H1 (cell line): ENCODE data around the gene C12orf56. TPM values are rescaled to one million over a fixed set of nuclear protein-coding genes. Genes with fewer than 3 reads are reported as not detected.
"Not testable (repeated sequence)": the region's sequence is repeated elsewhere in the genome, so short reads cannot be mapped to it uniquely, and the experiment has no call there.

Experiments
- CTCF ChIA-PET: fragments of 300-600 bp; sonication (Branson Sonifier 250); formaldehyde crosslinking; loops from one replicate; lab custom pipeline; 2021; ENCODE audit not compliant: partially characterized antibody; lab: Charles Lee
- POLR2A ChIA-PET: fragments of 300-600 bp; sonication (Branson Sonifier 250); formaldehyde crosslinking; loops from one replicate; lab custom pipeline; 2021; ENCODE audit warnings: inconsistent platforms; ENCODE audit not compliant: partially characterized antibody; lab: Charles Lee
- DNase-seq, 2 experiments: peaks; one replicate each; pipeline versions ENCODE4 v3.0.0 to v3.0.0-alpha.2; 2010 to 2022; ENCODE audit warnings: low spot score in 2 of 2, low read depth in 1 of 2, mixed read lengths in 1 of 2
- FAIRE-seq: peaks from 2 replicates; lab custom pipeline; 2011; peaks lifted over from hg19 to GRCh38; lab: Jason Lieb, UNC
- H2AFZ ChIP-seq: 2 replicates; pipeline ENCODE4 v1.8.1; 2012; ENCODE audit warnings: low read length, inconsistent platforms
- H2AK5ac ChIP-seq: 2 replicates; pipeline ENCODE4 v1.6.1; 2013; ENCODE audit warnings: low read depth, low read length
- H2BK120ac ChIP-seq: replicated peaks from 2 replicates; pipeline ENCODE3; 2013; ENCODE audit warnings: low read depth, low read length, inconsistent platforms
- H2BK12ac ChIP-seq: 2 replicates; pipeline ENCODE4 v1.6.1; 2013; ENCODE audit warnings: low read depth, low read length
- H2BK15ac ChIP-seq: 2 replicates; pipeline ENCODE4 v1.6.1; 2013; ENCODE audit warnings: low read length
- H2BK20ac ChIP-seq: 2 replicates; pipeline ENCODE4 v1.6.1; 2013; ENCODE audit warnings: low read length
- H2BK5ac ChIP-seq: 2 replicates; pipeline ENCODE4 v1.6.1; 2013; ENCODE audit warnings: low read depth, low read length
- H3K14ac ChIP-seq: 2 replicates; pipeline ENCODE4 v1.6.1; 2013; ENCODE audit warnings: inconsistent platforms; ENCODE audit not compliant: insufficient read length
- H3K18ac ChIP-seq: 2 replicates; pipeline ENCODE4 v1.6.1; 2013; ENCODE audit warnings: low read length; ENCODE audit errors: extremely low read depth
- H3K23ac ChIP-seq: 2 replicates; pipeline ENCODE4 v1.6.1; 2013; ENCODE audit warnings: inconsistent platforms; ENCODE audit not compliant: insufficient read length
- H3K23me2 ChIP-seq: 2 replicates; pipeline ENCODE4 v1.6.1; 2013; ENCODE audit warnings: low read depth, low read length
- H3K27ac ChIP-seq: 2 replicates; pipeline ENCODE4 v1.6.1; 2011; ENCODE audit warnings: low read depth, low read length, inconsistent platforms
- H3K27me3 ChIP-seq, 4 experiments: replicated peaks in 1 of 4; 1 replicate in 1 of 4; 2 replicates in 3 of 4; pipeline versions ENCODE4 v1.6.1 to v1.8.1; 2011 to 2013; ENCODE audit warnings: low read length in 3 of 4, mild to moderate bottlenecking in 3 of 4, inconsistent platforms in 2 of 4, mixed read lengths in 2 of 4, moderate library complexity in 1 of 4; ENCODE audit not compliant: control insufficient read depth in 3 of 4, insufficient read depth in 3 of 4; ENCODE audit errors: extremely low read depth in 1 of 4
- H3K36me3 ChIP-seq, 4 experiments: 2 replicates each; pipeline versions ENCODE4 v1.6.1 to v1.8.1; 2011 to 2013; ENCODE audit warnings: mild to moderate bottlenecking in 4 of 4, low read length in 3 of 4, moderate library complexity in 2 of 4, control low read depth in 1 of 4, inconsistent platforms in 1 of 4; ENCODE audit not compliant: insufficient read depth in 4 of 4, control insufficient read depth in 2 of 4
- H3K4ac ChIP-seq: replicated peaks from 2 replicates; pipeline ENCODE3; 2013; ENCODE audit warnings: low read length, low read depth, mixed read lengths, inconsistent platforms; ENCODE audit not compliant: insufficient read length
- H3K4me1 ChIP-seq, 4 experiments: replicated peaks in 1 of 4; 1 replicate in 1 of 4; 2 replicates in 3 of 4; pipeline versions ENCODE4 v1.6.1 to v1.8.1; 2011 to 2013; ENCODE audit warnings: low read length in 3 of 4, inconsistent platforms in 2 of 4, mixed read lengths in 1 of 4; ENCODE audit not compliant: insufficient read depth in 4 of 4, control insufficient read depth in 3 of 4
- H3K4me2 ChIP-seq, 2 experiments: 2 replicates each; pipeline versions ENCODE4 v1.6.1 to v1.8.1; 2011 to 2013; ENCODE audit warnings: low read depth in 2 of 2, low read length in 2 of 2, control low read depth in 1 of 2, inconsistent platforms in 1 of 2, mild to moderate bottlenecking in 1 of 2; ENCODE audit not compliant: insufficient read depth in 1 of 2
- H3K4me3 ChIP-seq, 4 experiments: fragments of 200-600, 300-600 bp in 1 of 4; sonication (generic), shearing (Covaris generic), sonication (Bioruptor Twin) in 1 of 4; 2 replicates each; pipeline versions ENCODE4 v1.5.1 to v1.8.1; 2011 to 2016; ENCODE audit warnings: low read length in 4 of 4, low read depth in 3 of 4, control low read depth in 2 of 4, inconsistent platforms in 2 of 4, mild to moderate bottlenecking in 2 of 4, mixed read lengths in 1 of 4, moderate library complexity in 1 of 4; ENCODE audit not compliant: insufficient read depth in 2 of 4; ENCODE audit errors: extremely low read depth in 1 of 4
- H3K56ac ChIP-seq: replicated peaks from 2 replicates; pipeline ENCODE3; 2013; ENCODE audit warnings: low read depth, mild to moderate bottlenecking, mixed read lengths, low read length, inconsistent platforms; ENCODE audit not compliant: insufficient read length
- H3K79me1 ChIP-seq: 2 replicates; pipeline ENCODE4 v1.6.1; 2013; ENCODE audit warnings: low read depth, low read length, control low read depth
- H3K79me2 ChIP-seq, 2 experiments: 2 replicates each; pipeline versions ENCODE4 v1.6.1 to v1.8.1; 2012 to 2013; ENCODE audit warnings: low read length in 2 of 2, mild to moderate bottlenecking in 2 of 2, inconsistent platforms in 1 of 2; ENCODE audit not compliant: insufficient read depth in 2 of 2, control insufficient read depth in 1 of 2
- H3K9ac ChIP-seq, 4 experiments: replicated peaks in 1 of 4; 1 replicate in 1 of 4; 2 replicates in 3 of 4; pipeline versions ENCODE4 v1.6.1 to v1.8.1; 2011 to 2013; ENCODE audit warnings: low read depth in 3 of 4, low read length in 3 of 4, control low read depth in 2 of 4, mild to moderate bottlenecking in 2 of 4, moderate library complexity in 2 of 4, inconsistent platforms in 1 of 4; ENCODE audit errors: extremely low read depth in 1 of 4
- H3K9me3 ChIP-seq, 2 experiments: 2 replicates each; pipeline versions ENCODE4 v1.6.1 to v1.8.1; 2012 to 2013; ENCODE audit warnings: mild to moderate bottlenecking in 2 of 2, moderate library complexity in 2 of 2, control low read depth in 1 of 2, inconsistent platforms in 1 of 2, low read depth in 1 of 2, low read length in 1 of 2, mixed read lengths in 1 of 2; ENCODE audit not compliant: insufficient read depth in 2 of 2
- H4K20me1 ChIP-seq, 2 experiments: replicated peaks in 1 of 2; 2 replicates each; pipeline versions ENCODE3 to v1.8.1; 2011 to 2013; ENCODE audit warnings: inconsistent platforms in 2 of 2, low read length in 2 of 2, mild to moderate bottlenecking in 1 of 2; ENCODE audit not compliant: insufficient read depth in 2 of 2, control insufficient read depth in 1 of 2
- H4K5ac ChIP-seq: 2 replicates; pipeline ENCODE4 v1.6.1; 2013; ENCODE audit warnings: low read length, low read depth, mixed read lengths, inconsistent platforms; ENCODE audit not compliant: insufficient read length
- H4K8ac ChIP-seq: 2 replicates; pipeline ENCODE4 v1.8.0; 2013; ENCODE audit warnings: mild to moderate bottlenecking, moderate library complexity, low read length, inconsistent platforms; ENCODE audit not compliant: insufficient read depth; ENCODE audit errors: extremely low read depth
- H4K91ac ChIP-seq: replicated peaks from 2 replicates; pipeline ENCODE3; 2013; ENCODE audit warnings: low read length, mixed read lengths, inconsistent platforms; ENCODE audit not compliant: insufficient read length
- YY1 ChIP-seq: IDR thresholded peaks from 2 replicates; pipeline ENCODE4 v1.6.1; 2011; ENCODE audit warnings: low read depth, mild to moderate bottlenecking, low read length
- WGBS, 2 experiments: shearing (Covaris generic) in 1 of 2; methylation state at CpG; one replicate each; pipeline versions ENCODE4 v1.1.6 to v1.1.7; 2013 to 2015; ENCODE audit warnings: low lambda C conversion rate in 2 of 2, mixed read lengths in 2 of 2, inconsistent platforms in 1 of 2, low coverage in 1 of 2, missing lambda C conversion rate in 1 of 2; ENCODE audit not compliant: insufficient replicate concordance in 2 of 2, insufficient coverage in 1 of 2, insufficient read length in 1 of 2; ENCODE audit errors: extremely low coverage in 1 of 2, missing lambda C conversion rate in 1 of 2; 5-methylcytosine and 5-hydroxymethylcytosine counted together
- polyA plus RNA-seq, 7 experiments: library from polyadenylated mRNA; depleted of rRNA in 3 of 7; stranded (reverse) in 5 of 7; unstranded in 2 of 7; fragments of >200 nt in 5 of 7; fragments of 200-250 nt in 2 of 7; gene quantifications; 1 replicate in 5 of 7; 2 replicates in 1 of 7; 4 replicates in 1 of 7; pipeline versions ENCODE4 v1.2.1 to v1.2.3, GENCODE V29; 2011 to 2013; ENCODE audit warnings: missing spikeins in 2 of 7, mixed read lengths in 2 of 7
- total RNA-seq: library from RNA; stranded (reverse); fragmentation: NEBNext Ultra II Directional; extraction: Animal tissue kit (Norgen Biotek cat#: 25700); gene quantifications from 2 replicates; pipeline ENCODE4 v1.2.1, GENCODE V29; 2021

C12orf56 gene
- total and polyA plus RNA-seq, 2 of the 8 experiments (the other 6 are each of a cell fraction or from before 2014, with no cell fraction given): 1.1 to 2.9 TPM

DNA sequence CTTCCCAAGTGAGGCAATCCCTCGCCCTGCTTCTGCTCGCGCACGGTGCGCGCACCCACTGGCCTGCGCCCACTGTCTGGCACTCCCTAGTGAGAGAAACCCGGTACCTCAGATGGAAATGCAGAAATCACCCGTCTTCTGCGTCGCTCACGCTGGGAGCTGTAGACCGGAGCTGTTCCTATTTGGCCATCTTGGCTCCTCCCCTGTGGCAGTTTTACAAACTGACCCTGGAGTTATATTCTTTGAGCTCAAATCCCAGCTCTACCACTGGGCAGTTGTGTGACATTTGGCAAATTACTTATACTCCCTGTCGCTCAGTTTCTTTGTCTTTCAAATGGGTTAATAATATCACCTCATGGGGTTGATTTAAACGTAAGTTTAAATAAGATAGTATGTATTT, 97.4 kb downstream of the C12orf56 start:
- H4K8ac ChIP-seq, H2AK5ac ChIP-seq, H4K91ac ChIP-seq, FAIRE-seq, H3K56ac ChIP-seq, H3K9ac ChIP-seq, H2BK12ac ChIP-seq, H4K20me1 ChIP-seq, H3K23ac ChIP-seq, H3K79me1 ChIP-seq, H3K18ac ChIP-seq, H3K4me2 ChIP-seq, H4K5ac ChIP-seq, H2BK5ac ChIP-seq, H3K36me3 ChIP-seq, H2BK20ac ChIP-seq, DNase-seq, H3K4me1 ChIP-seq, H3K4ac ChIP-seq, H3K4me3 ChIP-seq, H3K23me2 ChIP-seq, H2BK120ac ChIP-seq, H3K27me3 ChIP-seq, H2BK15ac ChIP-seq, H3K27ac ChIP-seq, H3K14ac ChIP-seq, H2AFZ ChIP-seq, H3K79me2 ChIP-seq, CTCF ChIA-PET, H3K9me3 ChIP-seq: not testable (repeated sequence)
- POLR2A ChIA-PET: interaction anchor here (1.6 kb wide), 1 partner anchor 13 kb away, joined by 5 read pairs; no protein-coding TSS in a partner anchor
- TF ChIP-seq YY1: peak; percentile 66; the same call in 1 of the 2 replicates
- whole genome bisulfite sequencing, 2 experiments: 88% methylated on average over 3 of the region's 15 CpGs; no CpG with 5 or more reads in 1 of the 2 experiments
